LNCaP clone FGC (cell line): ENCODE measurements around the gene GAS6.

Experiments
- DNase-seq: peaks from one replicate; pipeline ENCODE4 v3.0.0-alpha.2; 2011; ENCODE audit warnings: low read depth
- H3K4me3 ChIP-seq: 2 replicates; pipeline ENCODE4 v1.5.1; 2011; ENCODE audit warnings: mild to moderate bottlenecking, low read depth, low read length, control low read depth
- TF ChIP-seq, protein P1 (sequence below): IDR thresholded peaks from 2 replicates; pipeline ENCODE4 v1.5.1; 2012; ENCODE audit warnings: mild to moderate bottlenecking; ENCODE audit not compliant: control insufficient read depth, insufficient read depth; ENCODE audit errors: extremely low read depth

GAS6 gene

DNA sequence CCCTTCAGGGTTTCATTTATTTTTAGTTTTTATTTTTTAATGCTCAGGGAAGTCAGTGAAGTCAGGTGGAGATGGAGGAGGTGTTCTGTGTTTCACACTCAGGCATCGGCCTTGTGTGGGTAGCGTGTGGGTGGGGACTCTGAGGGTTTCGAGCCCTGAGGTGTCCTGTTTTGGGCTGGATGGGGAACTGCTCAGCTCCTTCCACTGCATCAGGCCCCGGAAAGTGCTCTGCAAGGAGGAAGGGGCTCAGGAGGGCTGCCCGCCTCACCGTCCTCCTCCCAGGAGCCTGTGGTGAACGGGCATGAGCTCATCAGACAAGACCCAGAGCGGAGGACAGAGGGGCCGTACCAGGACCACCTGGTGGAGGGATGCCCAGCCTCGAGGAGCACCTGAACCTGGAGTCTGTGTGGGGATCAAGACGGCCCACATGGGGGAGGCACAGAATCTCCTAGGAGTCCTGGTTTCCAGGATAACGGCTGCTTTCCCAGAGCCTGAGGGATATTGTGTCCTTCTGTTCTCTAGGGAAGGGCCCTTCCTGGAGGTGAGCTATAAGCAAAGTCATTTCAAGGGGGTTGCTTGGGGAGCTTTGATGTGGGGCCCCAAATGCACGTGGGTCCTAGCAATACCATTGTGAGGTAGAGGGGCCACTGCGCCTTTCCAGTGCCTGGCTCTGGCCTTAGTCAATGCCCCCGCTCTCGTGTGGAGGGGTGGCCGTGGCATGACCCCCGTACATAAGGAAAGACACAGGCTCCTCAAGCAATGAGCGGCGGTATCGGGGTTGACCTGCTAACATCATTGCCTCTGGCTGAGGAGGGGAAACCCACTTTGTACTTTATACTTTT is 13.5 kb upstream of the GAS6 start:
- no peak overlapping the region for H3K4me3 ChIP-seq
- no peak for DNase-seq
- TF ChIP-seq, protein P1, sequence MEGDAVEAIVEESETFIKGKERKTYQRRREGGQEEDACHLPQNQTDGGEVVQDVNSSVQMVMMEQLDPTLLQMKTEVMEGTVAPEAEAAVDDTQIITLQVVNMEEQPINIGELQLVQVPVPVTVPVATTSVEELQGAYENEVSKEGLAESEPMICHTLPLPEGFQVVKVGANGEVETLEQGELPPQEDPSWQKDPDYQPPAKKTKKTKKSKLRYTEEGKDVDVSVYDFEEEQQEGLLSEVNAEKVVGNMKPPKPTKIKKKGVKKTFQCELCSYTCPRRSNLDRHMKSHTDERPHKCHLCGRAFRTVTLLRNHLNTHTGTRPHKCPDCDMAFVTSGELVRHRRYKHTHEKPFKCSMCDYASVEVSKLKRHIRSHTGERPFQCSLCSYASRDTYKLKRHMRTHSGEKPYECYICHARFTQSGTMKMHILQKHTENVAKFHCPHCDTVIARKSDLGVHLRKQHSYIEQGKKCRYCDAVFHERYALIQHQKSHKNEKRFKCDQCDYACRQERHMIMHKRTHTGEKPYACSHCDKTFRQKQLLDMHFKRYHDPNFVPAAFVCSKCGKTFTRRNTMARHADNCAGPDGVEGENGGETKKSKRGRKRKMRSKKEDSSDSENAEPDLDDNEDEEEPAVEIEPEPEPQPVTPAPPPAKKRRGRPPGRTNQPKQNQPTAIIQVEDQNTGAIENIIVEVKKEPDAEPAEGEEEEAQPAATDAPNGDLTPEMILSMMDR: no peak

DNA sequence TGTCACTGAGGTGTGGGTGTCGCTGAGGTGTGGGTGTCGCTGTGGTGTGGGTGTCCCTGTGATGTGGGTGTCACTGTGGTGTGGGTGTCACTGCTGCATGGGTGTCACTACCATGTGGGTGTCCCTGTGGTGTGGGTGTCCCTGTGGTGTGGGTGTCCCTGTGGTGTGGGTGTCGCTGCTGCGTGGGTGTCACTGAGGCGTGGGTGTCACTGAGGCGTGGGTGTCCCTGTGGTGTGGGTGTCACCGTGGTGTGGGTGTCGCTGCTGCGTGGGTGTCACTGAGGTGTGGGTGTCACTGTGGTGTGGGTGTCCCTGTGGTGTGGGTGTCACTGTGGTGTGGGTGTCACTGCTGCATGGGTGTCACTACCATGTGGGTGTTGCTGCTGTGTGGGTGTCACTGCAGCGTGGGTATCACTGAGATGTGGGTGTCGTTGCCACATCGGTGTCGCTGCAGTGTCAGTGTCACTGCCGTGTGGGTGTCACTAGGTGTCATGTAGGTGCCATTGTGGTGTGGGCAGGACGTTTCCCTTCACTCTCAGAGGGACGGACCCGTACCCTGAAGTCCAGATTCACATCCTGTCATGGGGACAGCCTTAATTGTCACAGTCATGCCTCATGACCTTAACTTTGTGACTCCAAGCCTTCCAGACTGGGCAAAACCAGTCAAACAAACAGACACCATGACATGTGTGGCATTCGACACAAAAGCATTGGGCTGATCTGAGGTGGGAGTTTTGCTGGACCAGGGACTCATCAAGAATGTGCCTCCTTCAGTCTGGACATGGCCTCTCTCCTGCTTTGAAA is 12.7 kb upstream of the GAS6 start:
- TF ChIP-seq, protein P1: no peak
- no peak overlapping the region for H3K4me3 ChIP-seq
- DNase-seq: no peak

DNA sequence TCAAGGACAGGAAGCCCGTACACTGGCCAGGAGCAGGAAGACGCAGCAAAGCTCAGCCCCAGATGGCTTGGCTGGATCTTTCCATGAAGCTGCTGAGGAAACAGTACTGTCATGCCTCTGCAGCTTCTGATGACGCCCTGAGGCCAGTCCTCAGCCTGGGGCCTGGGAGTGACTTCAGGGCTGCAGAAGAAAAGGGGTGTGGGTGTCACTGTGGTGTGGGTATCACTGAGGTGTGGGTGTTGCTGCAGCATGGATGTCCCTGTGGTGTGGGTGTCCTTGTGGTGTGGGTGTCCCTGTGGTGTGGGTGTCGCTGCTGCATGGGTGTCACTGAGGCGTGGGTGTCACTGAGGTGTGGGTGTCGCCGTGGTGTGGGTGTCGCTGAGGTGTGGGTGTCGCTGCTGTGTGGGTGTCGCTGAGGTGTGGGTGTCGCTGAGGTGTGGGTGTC is 12.0 kb upstream of the GAS6 start:
- TF ChIP-seq, protein P1: no peak
- no peak for DNase-seq
- no peak overlapping the region for H3K4me3 ChIP-seq

DNA sequence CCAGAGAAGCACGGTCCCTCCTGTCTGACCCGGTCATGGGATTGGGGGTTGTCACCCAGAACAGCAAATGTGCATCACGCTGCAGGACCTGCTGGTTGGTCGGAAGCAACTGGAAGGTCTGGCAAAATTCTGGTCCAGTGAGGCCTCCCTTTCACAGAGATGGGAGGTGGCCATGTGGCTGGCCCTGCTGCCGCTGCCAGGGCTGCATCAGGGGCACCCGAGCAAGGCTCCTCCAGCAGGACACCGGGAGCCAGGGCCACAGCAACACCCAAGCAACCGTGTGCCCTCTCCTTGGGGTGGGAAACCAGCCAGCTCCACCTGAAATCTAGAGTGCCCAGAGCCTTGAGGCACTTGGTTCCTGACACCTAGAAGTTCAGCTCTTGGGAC is 11.5 kb upstream of the GAS6 start:
- DNase-seq: no peak
- TF ChIP-seq, protein P1: no peak
- H3K4me3 ChIP-seq: no peak overlapping the region

DNA sequence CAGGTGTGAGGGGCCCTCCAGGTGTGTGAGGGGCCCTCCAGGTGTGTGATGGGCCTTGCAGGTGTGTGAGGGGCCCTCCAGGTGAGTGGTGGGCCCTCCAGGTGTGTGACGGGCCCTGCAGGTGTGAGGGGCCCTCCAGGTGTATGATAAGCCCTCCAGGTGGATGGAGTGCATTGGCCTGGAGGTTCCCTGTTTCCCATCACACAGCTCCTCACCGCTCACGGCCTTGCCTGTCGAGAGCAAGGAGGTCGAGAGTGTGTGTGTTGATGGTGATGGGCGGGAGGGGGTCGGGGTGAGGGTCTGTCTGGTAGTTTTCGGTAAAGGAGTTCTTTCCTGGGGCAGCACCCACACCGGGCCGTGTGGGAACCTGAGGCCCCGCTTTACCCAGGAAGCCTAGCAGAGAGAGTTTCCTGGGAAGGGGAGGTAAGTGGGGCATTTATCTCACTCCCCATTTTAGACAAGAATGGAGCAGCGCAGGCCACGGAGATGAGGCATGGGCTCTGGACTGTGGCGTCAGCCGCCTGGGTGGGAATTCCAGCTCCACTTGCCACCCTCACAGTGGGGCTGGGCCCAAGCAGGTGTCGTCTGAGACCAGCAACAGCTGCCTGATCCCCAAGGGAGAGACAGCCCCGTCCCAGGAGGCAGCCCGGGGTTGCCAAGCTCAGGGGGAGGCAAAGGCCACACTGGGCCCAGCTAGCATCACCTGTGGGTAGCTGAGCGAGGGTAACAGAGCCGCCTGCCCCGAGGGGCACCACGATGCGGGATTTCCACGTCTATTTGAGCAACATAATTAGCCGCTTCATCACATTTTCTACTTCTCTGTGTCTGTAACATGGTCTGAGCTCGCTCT is 10.9 kb upstream of the GAS6 start:
- DNase-seq: no peak
- TF ChIP-seq, protein P1: no peak

DNA sequence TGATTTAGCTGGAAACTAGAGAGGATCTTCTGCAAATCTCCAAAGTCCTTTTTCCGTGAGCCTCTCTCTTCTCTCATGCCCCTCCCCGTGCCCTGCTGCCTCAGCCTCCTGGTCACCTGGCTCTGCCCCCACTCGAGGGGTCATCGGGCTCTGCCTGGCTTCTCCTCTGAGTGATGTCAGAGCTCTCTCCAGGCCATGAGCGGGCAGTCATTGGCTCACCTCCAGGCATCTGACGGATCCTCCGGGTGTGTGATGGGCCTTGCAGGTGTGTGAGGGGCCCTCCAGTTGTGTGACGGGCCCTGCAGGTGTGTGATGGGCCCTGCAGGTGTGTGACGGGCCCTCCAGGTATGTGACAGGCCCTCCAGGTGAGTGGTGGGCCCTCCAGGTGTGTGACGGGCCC is 10.3 kb upstream of the GAS6 start:
- TF ChIP-seq, protein P1: no peak
- DNase-seq: no peak
- no peak overlapping the region for H3K4me3 ChIP-seq

More for the DNA sequence above, 10.9 kb upstream of the GAS6 start:
- no peak overlapping the region for H3K4me3 ChIP-seq
